ENCODE data around the gene GOLGA6L10.
"Not testable (repeated sequence)": the region's sequence is repeated elsewhere in the genome, so short reads cannot be mapped to it uniquely, and the experiment has no call there.

The GOLGA6L10 gene

GRCh38 chr15:82299511-82299914, 49.8 kb downstream of the GOLGA6L10 start:
- DNase-seq (ENCODE audit: low spot score) = not testable (repeated sequence)

- DNase-seq (ENCODE audit: low spot score) = no peak
These were observed 50.8 kb downstream of the GOLGA6L10 start for GRCh38 chr15:82298520-82298919.

GRCh38 chr15:82298032-82298431, 51.2 kb downstream of the GOLGA6L10 start:
- DNase-seq (ENCODE audit: low spot score) = no peak

GRCh38 chr15:82297546-82297945, 51.7 kb downstream of the GOLGA6L10 start:
- DNase-seq (ENCODE audit: low spot score) = no peak

DNA sequence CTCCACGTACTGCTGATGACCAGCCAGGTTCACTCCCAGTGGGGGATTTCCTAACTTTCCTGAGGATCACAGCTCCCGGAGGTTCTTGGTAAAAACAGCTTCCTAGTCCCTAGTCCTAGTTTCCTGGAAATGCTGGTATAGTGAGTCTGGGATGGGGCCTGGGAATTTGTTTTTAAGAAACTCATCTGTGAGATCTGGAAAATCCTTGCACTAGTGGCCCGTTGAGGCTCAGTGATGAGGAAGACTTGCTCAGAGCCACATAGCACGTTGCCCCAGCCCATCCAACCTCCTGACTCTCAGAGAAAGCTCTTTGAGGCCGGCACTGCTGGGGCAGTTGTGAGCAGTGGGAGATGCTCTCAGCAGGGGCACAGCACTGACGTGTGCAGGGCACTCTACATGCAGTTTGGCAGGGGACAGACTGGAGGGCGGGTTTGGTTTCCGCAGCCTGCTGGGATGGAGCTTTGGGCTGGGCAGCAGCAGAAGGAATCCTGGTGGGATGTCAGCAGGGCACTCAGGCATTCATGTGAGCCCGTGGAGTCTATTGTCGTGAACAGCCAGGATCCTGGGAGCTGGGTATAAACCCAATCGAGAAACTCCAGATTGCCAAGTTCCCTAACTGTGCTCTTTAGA, 55.1 kb downstream of the GOLGA6L10 start:
- DNase-seq (ENCODE audit: low spot score) = no peak

- no peak for DNase-seq (ENCODE audit: low spot score)
These were observed 57.0 kb downstream of the GOLGA6L10 start for GRCh38 chr15:82292271-82292670.

Measured in HuH-7 (cell line).